Neural progenitor cell (in vitro differentiated cells): ENCODE results near the gene CD70.

Experiments used
- EZH2 ChIP-seq: fragments of 200-600 bp; sonication (generic); IDR thresholded peaks from 2 replicates; pipeline ENCODE4 v1.6.1; 2017; ENCODE audit warnings: antibody characterized with exemption, mild to moderate bottlenecking, moderate library complexity
- TF ChIP-seq, protein P1 (sequence below): fragments of 200-600 bp; sonication (generic); IDR thresholded peaks from 2 replicates; pipeline ENCODE4 v1.5.1; 2017; ENCODE audit warnings: antibody characterized with exemption, mild to moderate bottlenecking

DNA sequence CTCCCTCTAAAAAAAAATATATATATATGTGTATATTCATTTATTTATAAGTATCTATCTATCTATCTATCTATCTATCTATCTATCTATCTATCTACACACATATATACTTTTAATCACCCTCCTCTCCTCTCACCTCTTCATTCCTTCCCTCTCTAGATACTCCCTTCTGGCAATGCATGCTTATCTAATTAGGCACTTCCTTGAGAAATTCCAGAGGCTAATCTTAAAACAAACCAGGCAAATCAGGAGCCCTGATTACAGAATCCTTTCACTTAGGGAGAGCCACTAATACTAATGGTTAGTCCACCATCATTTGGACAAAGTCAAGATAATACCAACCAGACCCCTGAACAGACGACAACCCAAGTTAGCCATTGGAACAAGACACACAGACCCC, 17.6 kb downstream of the CD70 start:
- TF ChIP-seq, protein P1, sequence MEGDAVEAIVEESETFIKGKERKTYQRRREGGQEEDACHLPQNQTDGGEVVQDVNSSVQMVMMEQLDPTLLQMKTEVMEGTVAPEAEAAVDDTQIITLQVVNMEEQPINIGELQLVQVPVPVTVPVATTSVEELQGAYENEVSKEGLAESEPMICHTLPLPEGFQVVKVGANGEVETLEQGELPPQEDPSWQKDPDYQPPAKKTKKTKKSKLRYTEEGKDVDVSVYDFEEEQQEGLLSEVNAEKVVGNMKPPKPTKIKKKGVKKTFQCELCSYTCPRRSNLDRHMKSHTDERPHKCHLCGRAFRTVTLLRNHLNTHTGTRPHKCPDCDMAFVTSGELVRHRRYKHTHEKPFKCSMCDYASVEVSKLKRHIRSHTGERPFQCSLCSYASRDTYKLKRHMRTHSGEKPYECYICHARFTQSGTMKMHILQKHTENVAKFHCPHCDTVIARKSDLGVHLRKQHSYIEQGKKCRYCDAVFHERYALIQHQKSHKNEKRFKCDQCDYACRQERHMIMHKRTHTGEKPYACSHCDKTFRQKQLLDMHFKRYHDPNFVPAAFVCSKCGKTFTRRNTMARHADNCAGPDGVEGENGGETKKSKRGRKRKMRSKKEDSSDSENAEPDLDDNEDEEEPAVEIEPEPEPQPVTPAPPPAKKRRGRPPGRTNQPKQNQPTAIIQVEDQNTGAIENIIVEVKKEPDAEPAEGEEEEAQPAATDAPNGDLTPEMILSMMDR = no peak
- no peak for TF ChIP-seq EZH2
